Neural cell (in vitro differentiated cells): ENCODE results near the gene RBM42.

Experiments
- TAF1 ChIP-seq: IDR thresholded peaks from 2 replicates; pipeline ENCODE4 v1.6.1; 2012; ENCODE audit warnings: low read depth
- TF ChIP-seq, protein P1 (sequence below): fragments of 450-650 bp; IDR thresholded peaks from 2 replicates; pipeline ENCODE4 v1.5.1; 2014; ENCODE audit warnings: antibody characterized with exemption, mild to moderate bottlenecking, moderate library complexity; ENCODE audit not compliant: poor library complexity, severe bottlenecking

DNA sequence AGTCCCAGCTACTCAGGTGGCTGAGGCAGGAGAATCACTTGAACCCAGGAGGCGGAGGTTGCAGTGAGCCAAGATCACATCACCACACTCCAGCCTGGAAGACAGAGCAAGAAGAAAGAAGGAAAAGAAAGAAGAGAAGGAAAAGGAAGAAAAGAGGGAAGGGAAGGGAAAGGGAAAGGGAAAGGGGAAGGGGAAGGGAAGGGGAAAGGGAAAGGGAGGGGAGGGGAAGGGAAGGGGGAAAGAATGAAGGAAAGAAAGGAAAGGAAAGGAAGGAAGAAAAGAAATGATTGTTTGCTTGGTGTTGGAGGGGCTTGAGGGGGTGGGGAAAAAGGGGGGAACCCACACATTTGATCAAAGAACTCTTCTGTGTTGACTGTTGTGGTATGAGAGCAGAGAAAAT, 32.9 kb upstream of the RBM42 start:
- TF ChIP-seq, protein P1, sequence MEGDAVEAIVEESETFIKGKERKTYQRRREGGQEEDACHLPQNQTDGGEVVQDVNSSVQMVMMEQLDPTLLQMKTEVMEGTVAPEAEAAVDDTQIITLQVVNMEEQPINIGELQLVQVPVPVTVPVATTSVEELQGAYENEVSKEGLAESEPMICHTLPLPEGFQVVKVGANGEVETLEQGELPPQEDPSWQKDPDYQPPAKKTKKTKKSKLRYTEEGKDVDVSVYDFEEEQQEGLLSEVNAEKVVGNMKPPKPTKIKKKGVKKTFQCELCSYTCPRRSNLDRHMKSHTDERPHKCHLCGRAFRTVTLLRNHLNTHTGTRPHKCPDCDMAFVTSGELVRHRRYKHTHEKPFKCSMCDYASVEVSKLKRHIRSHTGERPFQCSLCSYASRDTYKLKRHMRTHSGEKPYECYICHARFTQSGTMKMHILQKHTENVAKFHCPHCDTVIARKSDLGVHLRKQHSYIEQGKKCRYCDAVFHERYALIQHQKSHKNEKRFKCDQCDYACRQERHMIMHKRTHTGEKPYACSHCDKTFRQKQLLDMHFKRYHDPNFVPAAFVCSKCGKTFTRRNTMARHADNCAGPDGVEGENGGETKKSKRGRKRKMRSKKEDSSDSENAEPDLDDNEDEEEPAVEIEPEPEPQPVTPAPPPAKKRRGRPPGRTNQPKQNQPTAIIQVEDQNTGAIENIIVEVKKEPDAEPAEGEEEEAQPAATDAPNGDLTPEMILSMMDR = no peak
- no peak for TF ChIP-seq TAF1
